ENCODE results near the gene SAC3D1. TPM values are rescaled to one million over a fixed set of nuclear protein-coding genes. Genes with fewer than 3 reads are reported as not detected.

The SAC3D1 gene
- total RNA-seq, 1 experiment from 2014 or later: 61.0 TPM

- Histone ChIP-seq H3K27ac (ENCODE audit: low read length) (no peak overlapping the region), H3K36me3 (ENCODE audit: low read depth, low read length) (peaks cover 14% of the 10 kb centered on the region; the same call in 1 of the 2 replicates), H2AFZ (ENCODE audit: low read length) (no peak overlapping the region), H3K4me1 (ENCODE audit: insufficient read depth, low read length) (peaks cover 16% of the 10 kb centered on the region), H3K9me3 (ENCODE audit: low read length) (no peaks in the 10 kb centered on the region), H3K9ac (ENCODE audit: low read length) (no peak overlapping the region), H3K4me3 (ENCODE audit: low read length) (no peak overlapping the region), H3K9me2 (replicated peaks; ENCODE audit: low read length) (no peaks in the 10 kb centered on the region), H4K20me1 (ENCODE audit: low read length) (no peaks in the 10 kb centered on the region), H3K4me2 (ENCODE audit: low read length) (no peak overlapping the region), H3K27me3 (ENCODE audit: low read length) (no peaks in the 10 kb centered on the region), H3F3A (ENCODE audit: low read length, unreplicated experiment) (no peaks in the 10 kb centered on the region), H3K79me2 (ENCODE audit: low read length) (peaks cover 35% of the 10 kb centered on the region)
- BruUV-seq (replicated peaks): no TSS peak
- ChIA-PET POLR2A (ENCODE audit: unreplicated experiment) (no interaction called here), CTCF (no interaction called here)
- DNase-seq: no peak
- TF ChIP-seq EZH2phosphoT487 (IDR thresholded peaks at IDR 0.05; ENCODE audit: borderline replicate concordance, low read length): no peak
- no peak for TF ChIP-seq EZH2 (IDR thresholded peaks at IDR 0.05; ENCODE audit: low read length, unreplicated experiment)
- no peak for TF ChIP-seq CTCF (conservative IDR thresholded peaks at IDR 0.05; ENCODE audit: low read depth, low read length)
- intact Hi-C loops (cut with micrococcal nuclease): no loop called here
- no peak for ATAC-seq
Measured at GRCh38 chr11:65087216-65087615, 46.2 kb downstream of the SAC3D1 start.

GRCh38 chr11:65087827-65088226 lies 46.8 kb downstream of the SAC3D1 start:
- no TSS peak for BruUV-seq (replicated peaks)
- no peak overlapping the region for H2AFZ ChIP-seq (ENCODE audit: low read length)
- no peak overlapping the region for H3K4me2 ChIP-seq (ENCODE audit: low read length)
- peaks cover 29% of the 10 kb centered on the region for H3K79me2 ChIP-seq (ENCODE audit: low read length)
- H3F3A ChIP-seq (ENCODE audit: low read length, unreplicated experiment): no peaks in the 10 kb centered on the region
- no peaks in the 10 kb centered on the region for H3K9me2 ChIP-seq (replicated peaks; ENCODE audit: low read length)
- no peaks in the 10 kb centered on the region for H3K9me3 ChIP-seq (ENCODE audit: low read length)
- H3K27me3 ChIP-seq (ENCODE audit: low read length): no peaks in the 10 kb centered on the region
- peaks cover 11% of the 10 kb centered on the region; the same call in 1 of the 2 replicates for H3K36me3 ChIP-seq (ENCODE audit: low read depth, low read length)
- no peak overlapping the region for H3K4me3 ChIP-seq (ENCODE audit: low read length)
- intact Hi-C loops (cut with micrococcal nuclease): no loop called here
- peaks cover 12% of the 10 kb centered on the region for H3K4me1 ChIP-seq (ENCODE audit: insufficient read depth, low read length)
- H4K20me1 ChIP-seq (ENCODE audit: low read length): no peaks in the 10 kb centered on the region
- ATAC-seq: no peak
- DNase-seq: no peak
- ChIA-PET POLR2A (ENCODE audit: unreplicated experiment) (no interaction called here), CTCF (no interaction called here)
- no peak overlapping the region for H3K27ac ChIP-seq (ENCODE audit: low read length)
- no peak overlapping the region for H3K9ac ChIP-seq (ENCODE audit: low read length)
- TF ChIP-seq CTCF (conservative IDR thresholded peaks at IDR 0.05; ENCODE audit: low read depth, low read length) (no peak), EZH2phosphoT487 (IDR thresholded peaks at IDR 0.05; ENCODE audit: borderline replicate concordance, low read length) (no peak)

GRCh38 chr11:65089621-65090020 lies 48.6 kb downstream of the SAC3D1 start:
- no TSS peak for BruUV-seq (replicated peaks)
- no peaks in the 10 kb centered on the region for H3F3A ChIP-seq (ENCODE audit: low read length, unreplicated experiment)
- peaks cover 11% of the 10 kb centered on the region; the same call in 1 of the 2 replicates for H3K36me3 ChIP-seq (ENCODE audit: low read depth, low read length)
- no peak for ATAC-seq
- DNase-seq: no peak
- no peaks in the 10 kb centered on the region for H3K9me2 ChIP-seq (replicated peaks; ENCODE audit: low read length)
- H3K9me3 ChIP-seq (ENCODE audit: low read length): no peaks in the 10 kb centered on the region
- no peaks in the 10 kb centered on the region for H4K20me1 ChIP-seq (ENCODE audit: low read length)
- peaks cover 8% of the 10 kb centered on the region; the same call in 1 of the 2 replicates for H3K4me1 ChIP-seq (ENCODE audit: insufficient read depth, low read length)
- H3K79me2 ChIP-seq (ENCODE audit: low read length): peaks cover 14% of the 10 kb centered on the region
- H3K4me2 ChIP-seq (ENCODE audit: low read length): no peak overlapping the region
- H3K27ac ChIP-seq (ENCODE audit: low read length): no peak overlapping the region
- H3K9ac ChIP-seq (ENCODE audit: low read length): no peak overlapping the region
- no peak overlapping the region for H3K4me3 ChIP-seq (ENCODE audit: low read length)
- TF ChIP-seq EZH2phosphoT487 (IDR thresholded peaks at IDR 0.05; ENCODE audit: borderline replicate concordance, low read length) (no peak), CTCF (conservative IDR thresholded peaks at IDR 0.05; ENCODE audit: low read depth, low read length) (no peak), EZH2 (IDR thresholded peaks at IDR 0.05; ENCODE audit: low read length, unreplicated experiment) (no peak)
- H3K27me3 ChIP-seq (ENCODE audit: low read length): no peaks in the 10 kb centered on the region
- intact Hi-C loops (cut with micrococcal nuclease): no loop called here
- POLR2A ChIA-PET (ENCODE audit: unreplicated experiment): no interaction called here
- CTCF ChIA-PET: no interaction called here
- no peak overlapping the region for H2AFZ ChIP-seq (ENCODE audit: low read length)
